HG03342 (cell line): ENCODE results near the gene TSPO.
A peak's percentile ranks its signal among the peaks of the same experiment; 100 is the strongest.
"Not testable (repeated sequence)": the region's sequence is repeated elsewhere in the genome, so short reads cannot be mapped to it uniquely, and the experiment has no call there.

Experiments used
- ATAC-seq: cut with Tn5 transposase; IDR thresholded peaks from one replicate; pipeline ENCODE4 v1.9.1; 2021; ENCODE audit warnings: mild to moderate bottlenecking, moderate library complexity; ENCODE audit not compliant: unreplicated experiment

The TSPO gene

DNA sequence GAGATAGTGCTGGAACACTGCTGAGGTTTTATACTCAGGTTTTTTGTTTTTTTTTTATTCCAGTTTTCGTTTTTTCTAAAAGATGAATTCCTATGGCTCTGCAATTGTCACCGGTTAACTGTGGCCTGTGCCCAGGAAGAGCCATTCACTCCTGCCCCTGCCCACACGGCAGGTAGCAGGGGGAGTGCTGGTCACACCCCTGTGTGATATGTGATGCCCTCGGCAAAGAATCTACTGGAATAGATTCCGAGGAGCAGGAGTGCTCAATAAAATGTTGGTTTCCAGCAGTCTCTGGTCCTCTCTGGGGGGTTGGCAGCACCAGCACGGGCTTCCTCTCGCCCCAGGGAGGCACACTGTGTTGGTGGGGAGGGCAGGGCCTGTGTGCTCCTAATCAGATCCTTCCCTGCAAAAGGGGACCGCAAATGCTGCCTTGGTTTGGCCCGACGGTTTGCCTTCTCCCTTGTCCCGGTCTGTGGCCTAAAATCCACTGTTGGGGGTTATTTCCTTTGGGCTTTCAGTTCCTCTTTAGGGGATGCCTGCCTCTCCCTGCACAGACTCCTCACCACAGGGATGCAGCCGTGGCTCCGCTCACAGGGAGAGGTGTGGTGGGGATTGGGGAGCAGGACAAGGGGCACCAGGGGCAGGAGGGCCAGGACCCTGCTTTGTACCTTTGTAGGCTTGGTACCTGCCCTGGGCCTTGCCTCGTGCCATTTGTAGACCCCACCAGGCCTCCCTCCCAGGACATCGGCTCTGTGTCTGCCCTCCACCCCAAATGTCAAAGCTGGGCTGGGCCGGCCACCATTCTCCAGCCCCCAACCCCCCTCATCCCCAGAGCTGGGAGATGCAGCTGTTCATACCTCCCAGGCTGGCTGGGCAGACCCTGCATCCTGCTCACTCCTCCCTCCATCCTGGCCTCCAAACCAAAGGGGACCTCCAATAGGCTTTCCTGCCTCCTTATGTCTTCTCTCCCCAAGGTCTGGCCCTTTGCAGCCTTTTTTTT, 21.6 kb upstream of the TSPO start:
- ATAC-seq: no peak

DNA sequence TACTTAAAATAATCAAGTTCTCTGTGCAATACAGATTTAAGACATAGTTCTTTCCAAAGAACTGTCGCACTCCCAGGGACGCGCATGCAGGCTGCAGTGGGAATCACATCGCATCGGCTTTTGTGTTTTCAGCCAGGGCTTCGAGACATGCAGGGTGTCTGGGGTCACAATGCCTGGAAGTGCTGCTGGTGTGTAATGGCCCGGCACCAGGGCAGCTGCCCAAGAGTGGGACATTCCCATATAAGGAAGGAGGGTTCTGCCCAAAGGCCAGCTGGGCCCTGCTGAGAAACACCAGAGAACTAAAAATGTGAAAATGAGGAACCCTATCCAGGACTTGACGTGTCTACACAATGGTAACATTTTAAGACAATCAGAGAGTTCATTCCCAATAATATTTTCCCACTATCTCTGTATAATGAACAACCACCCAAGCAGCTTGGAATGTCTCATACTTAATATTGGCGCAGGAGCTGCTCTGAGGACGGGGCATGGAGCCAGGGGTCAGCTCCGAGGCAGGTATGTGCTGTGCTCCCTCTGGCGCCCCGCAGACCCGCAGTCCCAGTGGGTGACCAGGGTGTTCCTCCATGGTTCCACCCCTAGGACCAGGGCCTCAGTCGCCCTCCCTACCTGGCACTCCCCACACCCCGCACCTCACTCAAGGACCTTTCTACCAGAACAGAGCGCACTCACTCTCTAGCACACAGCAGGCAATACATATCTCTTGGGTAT, 19.4 kb upstream of the TSPO start:
- ATAC-seq: no peak

DNA sequence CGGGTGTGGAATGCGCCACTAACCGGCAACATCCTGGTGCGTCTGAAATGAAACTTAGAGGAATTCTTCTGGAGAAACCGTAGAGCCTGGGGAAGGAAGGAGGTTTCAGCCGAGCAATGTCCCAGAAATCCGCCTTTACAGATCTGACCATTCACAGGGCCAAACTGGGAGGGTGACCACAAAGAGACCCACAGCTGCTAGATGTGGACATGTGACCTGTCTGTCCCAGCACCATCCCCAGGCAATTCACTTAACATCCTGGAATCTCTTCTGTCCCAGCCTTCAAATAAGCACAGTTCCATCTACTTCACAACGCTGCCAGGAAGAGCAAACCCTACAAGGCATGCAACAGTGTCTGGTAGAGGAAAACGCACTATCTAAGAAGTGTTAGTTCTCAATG, 18.0 kb upstream of the TSPO start:
- no peak for ATAC-seq

DNA sequence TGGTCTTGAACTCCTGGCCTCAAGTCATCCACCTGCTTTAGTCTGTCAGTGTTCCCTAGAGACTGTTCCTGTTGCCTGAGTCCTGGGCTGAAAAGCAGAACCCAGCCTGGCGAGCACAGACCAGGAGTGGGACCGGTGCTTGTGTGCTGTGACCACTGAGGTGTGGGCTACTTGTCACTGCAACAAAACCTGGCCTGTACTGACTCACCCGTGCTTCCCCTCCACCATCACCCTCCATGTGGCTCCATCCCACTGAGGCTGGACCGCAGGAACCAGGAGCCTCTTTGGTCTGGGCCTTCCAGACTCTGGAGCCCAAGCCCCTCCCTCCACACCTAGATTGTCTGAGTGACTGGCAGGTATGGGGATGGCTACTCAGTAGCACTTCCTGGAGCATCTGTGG, 16.8 kb upstream of the TSPO start:
- no peak for ATAC-seq

DNA sequence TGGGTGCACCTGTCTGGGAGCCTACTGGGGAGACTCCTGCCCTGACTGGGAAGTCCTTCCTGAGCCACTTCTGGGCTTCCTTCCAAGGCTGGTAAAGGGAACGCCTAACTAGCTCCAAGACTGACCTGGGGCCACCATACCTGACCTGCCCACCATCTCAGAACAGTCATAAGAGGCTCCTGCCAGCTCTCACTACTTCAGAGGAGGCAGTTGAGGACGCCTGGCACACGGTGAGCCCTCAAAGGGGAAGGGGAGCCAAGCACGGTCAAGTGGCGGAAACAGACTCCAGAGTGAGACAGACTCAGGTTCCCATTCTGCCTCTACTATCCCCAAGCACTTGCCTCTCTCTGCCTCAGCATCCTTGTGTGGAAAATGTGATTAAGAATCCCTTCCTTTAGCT, 15.8 kb upstream of the TSPO start:
- no peak for ATAC-seq

DNA sequence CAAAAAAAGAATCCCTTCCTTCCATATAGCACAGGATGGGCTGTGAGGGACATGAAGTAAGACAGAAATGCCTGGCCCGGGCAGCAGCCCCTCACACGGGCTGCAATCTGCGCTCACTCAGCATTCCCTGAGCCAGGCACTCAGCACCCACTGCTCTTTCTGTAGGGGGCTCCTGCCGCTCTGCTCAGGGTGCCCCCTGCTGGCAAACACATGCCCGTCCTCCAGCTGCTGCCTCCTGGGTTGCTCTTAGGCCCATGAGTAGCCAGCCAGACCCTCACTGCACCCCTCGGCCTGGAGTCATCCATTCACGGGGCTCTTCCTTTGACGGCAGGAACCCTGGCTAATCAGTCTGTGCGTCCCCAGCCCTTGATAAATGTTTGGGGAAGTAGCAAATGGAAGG, 15.1 kb upstream of the TSPO start:
- no peak for ATAC-seq

DNA sequence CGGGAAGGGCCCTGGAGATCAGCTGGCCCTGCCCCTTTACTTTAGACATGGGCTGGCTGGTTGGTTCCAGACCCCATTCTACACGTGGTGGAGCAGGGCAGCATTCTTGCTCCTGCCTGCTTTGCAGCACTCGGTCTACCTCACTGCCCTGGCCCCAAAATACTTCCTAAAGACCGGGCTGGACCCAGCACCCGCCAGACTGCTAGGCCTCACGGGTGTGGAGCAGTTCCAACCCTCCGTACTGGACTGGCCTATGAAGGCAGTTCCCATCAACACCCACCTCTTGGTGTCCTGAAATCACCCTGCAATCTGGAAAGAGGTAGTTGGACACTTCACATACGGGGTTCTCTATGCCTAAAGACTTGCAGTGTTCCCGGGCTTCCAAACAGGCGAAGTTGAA, 14.6 kb upstream of the TSPO start:
- no peak for ATAC-seq

DNA sequence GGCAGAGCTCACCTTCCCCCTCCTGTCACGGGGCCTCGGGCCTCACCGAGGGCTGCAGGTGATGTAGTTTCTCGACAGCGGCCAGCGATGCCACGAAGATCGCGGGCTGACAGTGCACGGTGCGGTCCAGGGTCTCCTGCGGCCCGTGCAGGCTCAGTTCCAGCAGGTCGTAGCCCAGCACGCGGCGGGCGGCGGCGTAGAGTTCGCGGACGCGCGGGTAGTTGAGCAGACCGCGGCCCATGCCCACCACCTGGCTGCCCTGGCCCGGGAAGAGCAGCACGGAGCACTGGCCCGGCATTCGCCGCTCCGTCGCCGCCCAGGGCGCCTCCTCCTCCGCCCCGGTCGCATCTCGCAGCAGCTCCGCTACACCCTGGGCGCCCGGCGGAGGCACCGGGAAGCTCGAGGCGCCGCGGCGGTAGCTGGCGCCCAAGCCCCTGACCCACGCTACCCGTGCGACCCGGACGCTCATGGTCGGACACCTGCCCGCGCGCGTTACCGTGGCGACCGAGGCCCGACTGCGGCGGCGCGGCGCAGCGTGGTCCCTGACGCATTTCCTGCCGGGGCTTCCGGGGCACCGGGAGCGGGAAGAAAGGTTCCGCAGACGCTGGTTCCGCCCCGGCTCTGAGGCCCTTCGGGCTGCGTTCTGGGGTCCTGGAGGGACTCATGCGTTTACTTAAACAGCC, 8.3 kb upstream of the TSPO start, which contains the start of gene MCAT:
Gene MCAT, minus strand, starts transcription at position 519 of the 683 bp plus-strand sequence. Its CDS starts 50 bp downstream, at position 469.
- ATAC-seq: peak; percentile 84

DNA sequence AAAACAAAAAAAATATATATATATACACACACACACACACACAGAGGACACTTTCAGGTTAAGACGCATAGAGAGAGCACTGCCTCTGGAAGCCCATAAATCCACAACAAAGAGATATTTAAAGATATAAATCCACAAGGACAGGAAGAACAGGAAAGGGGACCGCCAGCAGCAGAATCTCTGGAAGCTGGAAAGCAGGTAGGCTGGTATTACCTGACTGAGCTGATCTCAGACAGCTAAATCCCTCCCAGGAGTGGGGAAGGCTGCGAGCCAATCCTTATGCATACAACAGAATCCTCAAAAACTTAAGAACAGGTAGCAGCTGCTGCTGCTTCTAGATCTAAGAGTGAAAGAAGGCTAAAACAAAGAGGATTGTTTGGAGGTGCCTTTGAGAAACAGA, 6.4 kb upstream of the TSPO start:
- ATAC-seq: no peak

DNA sequence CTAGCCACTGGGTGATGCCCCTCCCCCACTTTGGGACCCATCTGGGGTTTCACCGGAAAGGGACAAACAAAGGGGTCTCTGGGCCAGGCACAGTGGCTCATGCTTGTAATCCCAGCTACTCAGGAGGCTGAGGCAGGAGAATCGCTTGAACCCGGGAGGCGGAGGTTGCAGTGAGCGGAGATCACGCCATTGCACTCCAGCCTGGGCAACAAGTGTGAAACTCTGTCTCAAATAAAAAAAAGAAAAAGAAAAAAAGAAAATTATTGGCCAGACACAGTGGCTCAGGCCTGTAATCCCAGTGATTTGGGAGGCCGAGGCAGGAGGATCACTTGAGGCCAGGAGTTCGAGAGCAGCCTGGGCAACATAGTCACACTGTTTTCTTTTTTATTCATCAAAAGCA, 6.0 kb upstream of the TSPO start:
- ATAC-seq: not testable (repeated sequence)

DNA sequence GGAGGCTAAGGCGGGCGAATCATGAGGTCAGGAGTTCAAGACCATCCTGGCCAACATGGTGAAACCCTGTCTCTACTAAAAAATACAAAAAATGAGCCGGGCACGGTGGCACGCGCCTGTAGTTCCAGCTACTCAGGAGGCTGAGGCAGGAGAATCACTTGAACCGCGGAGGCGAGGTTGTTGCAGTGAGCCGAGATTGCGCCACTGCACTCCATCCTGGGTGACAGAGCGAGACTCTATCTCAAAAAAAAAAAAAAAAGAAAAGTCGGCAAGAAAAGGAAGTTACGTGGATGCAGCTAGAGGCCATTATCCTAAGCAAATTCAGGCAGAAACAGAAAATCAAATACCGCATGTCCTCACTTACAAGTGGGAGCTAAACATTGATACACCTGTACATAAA, 5.0 kb upstream of the TSPO start:
- ATAC-seq: not testable (repeated sequence)

DNA sequence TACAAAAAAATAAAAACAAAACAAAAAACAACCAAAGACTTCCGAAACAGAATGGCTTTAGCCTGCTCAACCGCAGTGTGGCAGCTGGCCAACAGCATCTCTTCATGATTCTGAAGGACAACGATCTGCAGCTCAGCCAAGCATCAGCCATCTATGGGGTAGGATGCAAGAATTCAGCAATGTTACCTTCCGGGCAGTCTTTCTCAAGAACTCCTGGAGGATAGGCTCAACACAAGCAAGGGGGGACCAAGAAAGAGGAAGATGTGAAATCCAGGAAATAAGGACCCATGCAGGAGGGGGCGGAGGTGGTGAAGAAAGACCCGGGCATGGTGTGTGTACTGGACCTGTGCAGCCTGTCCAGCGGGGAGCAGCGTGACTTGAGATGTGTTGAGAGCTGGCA, 3.5 kb upstream of the TSPO start:
- no peak for ATAC-seq

DNA sequence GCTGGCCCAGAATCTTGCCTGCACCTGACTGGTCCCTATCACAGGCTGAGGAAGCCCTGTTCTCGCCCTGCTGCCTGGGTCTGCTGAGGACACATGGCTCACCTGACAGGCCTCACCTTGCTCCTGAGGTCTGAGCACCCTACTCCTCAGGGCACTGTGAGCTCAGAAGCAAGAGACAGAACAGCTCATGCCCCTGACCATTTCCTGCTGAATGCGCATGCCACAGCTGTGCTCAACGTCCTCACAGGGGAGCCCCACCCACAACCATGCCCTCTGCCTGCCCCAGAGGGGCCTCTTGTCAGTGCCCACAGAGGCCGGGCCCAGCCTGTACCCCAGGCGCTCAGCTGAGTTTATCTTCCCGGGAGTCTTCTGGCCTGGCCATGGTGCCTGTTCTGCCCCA, 2.8 kb upstream of the TSPO start:
- ATAC-seq: no peak

DNA sequence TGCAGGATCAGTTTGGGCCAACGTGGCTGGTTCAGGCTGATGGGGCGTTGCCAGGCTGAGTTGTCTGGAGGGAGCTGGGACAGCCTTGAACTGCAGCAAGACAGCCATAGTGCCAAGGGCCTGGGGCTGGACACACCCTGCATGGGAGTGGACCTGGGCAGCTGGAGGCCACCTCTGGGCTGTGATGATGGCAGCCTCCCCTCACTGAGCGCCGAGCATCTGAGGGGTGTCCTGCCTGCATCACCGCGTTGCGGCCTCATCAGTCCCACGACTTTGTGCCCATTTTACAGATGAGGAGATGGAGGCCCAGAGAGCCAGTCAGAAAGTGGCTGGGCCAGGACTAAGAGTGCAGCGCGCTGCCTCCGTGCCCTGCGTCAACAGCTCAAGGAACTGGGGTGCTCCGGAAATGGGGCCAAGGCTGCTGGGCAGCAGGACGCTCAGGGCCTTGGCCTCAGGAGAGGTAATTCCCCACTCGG, 590 bp upstream of the TSPO start:
- no peak for ATAC-seq

DNA sequence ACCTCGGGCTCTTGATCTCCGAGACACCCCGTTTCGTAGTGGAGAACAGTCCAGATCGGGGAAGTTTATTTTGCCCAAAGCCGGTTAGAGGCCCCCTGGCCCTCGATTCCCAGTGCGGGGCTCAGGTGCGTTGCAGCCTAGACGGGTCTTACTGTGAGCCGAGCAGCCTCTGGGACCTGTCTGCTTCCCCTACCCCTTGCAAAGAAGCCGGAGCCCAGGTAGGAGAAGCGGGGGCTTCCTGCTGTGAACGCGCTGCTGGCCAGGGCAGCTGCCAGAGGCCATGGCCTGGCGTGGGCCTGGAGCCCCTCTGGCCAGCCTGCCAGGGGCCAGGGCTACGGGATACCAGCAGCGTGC, 621 bp downstream of the TSPO start:
- no peak for ATAC-seq

DNA sequence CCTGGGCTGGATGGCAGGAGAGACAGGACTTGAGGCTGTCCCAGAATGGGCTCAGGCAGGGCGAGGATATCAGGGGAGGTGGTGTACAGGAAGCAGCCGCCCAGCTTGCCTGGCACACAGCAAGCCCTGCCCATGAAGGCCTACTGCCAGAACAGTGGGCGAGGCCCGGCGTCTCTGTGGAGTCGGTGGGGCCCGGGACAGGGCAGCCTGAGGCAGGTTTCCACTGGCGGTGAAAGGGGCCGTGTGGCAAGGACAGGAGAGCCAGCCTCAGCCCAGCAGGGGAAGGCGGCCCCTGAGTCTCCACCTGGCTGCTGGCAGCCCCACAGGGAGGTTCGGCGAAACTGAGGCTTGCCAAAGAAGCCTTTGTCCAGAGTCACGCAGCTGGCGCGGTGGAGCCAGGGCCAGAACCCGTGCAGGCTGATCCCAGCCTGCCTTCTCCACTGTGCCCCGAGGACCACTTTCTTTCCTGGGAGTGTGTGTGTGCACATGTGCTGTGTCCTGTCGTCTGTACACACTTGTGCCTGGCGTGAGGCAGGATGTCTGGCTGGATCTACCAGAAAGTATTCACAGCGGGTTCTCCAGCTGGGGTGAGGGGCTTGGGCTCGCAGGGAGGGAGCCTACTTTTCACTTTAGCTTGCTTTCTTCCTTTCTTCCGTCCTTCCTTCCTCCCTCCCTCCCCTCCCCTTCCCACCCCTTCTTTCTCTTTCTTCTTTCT, 1.2 kb downstream of the TSPO start:
- no peak for ATAC-seq

DNA sequence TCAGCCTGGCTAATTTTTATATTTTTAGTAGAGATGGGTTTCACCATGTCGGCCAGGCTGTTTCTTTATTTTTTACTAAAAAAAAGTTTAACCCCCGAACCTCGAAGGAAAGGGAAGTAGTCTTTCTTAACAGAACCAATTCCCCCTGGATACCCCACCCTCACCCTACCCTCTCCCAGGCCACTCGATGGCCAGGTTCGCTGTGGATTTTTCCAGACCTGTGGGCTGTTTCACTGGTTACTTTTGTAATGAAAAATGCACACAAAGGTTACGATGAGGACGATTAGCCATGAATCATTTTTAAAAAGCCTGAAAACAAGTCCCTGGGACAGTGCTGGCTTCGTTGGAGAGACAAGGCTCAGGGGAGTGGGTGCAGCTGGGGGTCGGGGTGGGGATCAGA, 2.5 kb downstream of the TSPO start:
- ATAC-seq: no peak

DNA sequence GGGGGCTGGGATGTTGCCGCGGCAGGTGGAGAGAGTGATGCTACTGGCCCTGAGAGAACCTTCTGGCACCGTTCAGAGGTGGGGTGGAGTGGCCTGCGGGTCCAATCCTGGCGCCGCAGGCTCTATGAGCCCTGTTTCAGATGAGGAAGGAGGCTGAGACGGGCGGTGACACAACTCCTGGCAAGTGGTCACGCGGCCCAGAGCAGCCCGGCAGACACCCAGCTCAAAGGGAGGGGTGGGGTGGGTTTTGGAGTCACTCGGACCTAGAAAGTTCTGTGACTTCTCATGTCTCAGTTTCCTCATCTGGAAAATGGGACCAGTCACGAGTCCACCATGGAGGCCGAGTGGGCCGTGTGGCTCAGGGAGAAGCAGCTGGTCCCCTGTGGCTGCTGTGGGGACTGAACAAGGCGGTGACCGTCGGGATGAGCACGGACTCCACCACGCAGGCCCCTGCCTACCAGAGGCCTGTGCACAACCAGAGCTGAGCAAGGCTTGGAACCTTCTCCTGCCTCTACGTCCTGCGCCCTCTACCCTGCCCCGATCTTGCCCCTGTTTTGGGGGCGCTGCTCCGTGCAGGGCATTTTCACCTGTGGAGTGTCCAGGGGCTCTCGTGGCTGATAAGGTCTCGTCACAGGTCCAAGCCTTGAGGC, 3.7 kb downstream of the TSPO start:
- ATAC-seq: no peak

DNA sequence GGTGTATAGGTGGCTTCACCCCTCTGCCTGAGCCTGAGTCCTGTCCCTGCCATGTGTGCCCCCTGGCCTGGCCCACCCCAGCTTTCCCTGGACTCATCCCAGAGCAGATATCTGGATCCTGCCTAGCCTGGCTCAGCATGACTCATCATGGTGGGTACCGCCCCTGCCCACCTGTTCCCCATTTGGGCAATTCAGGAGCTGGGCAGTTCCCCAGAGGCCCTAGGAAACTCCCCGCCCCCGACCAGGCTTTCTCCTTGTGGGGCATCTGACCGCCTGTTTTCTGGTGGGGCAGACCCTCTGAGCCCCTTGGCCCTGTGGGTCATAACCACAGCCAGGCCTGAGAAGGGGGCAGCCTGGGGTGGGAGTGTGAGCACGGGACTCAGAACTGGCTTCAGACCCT, 4.4 kb downstream of the TSPO start:
- ATAC-seq: no peak

DNA sequence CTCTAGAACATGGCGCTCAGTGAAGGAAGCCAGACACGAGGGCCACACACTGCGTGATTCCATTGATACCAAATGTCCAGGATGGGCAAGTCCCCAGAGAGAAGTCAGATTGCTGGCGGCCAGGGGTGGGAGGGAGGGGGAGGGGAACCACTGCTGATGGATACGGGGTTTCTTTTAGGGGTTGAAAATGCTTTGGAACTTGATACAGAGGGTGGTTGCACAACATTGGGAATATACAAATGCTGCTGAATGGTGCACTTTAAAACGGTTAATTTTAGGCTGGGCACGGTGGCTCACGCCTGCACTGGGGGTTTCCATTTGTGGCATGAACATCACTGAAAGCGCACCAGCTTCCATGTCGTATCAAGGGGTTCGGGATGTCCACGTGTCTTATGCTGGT, 5.1 kb downstream of the TSPO start:
- no peak for ATAC-seq
